IPS-15b (cell line): ENCODE results near the gene SIRT6.
A peak's percentile ranks its signal among the peaks of the same experiment; 100 is the strongest.
"Not testable (repeated sequence)": the region's sequence is repeated elsewhere in the genome, so short reads cannot be mapped to it uniquely, and the experiment has no call there.

Experiments
- H3K27me3 ChIP-seq: one replicate; pipeline ENCODE4 v1.6.1; 2013; ENCODE audit warnings: low read length; ENCODE audit not compliant: control insufficient read depth, insufficient read depth
- H3K36me3 ChIP-seq: one replicate; pipeline ENCODE4 v1.6.1; 2013; ENCODE audit warnings: low read length; ENCODE audit not compliant: control insufficient read depth, insufficient read depth
- H3K4me1 ChIP-seq: one replicate; pipeline ENCODE4 v1.6.1; 2013; ENCODE audit warnings: mild to moderate bottlenecking, low read length; ENCODE audit not compliant: control insufficient read depth, insufficient read depth
- H3K4me3 ChIP-seq: one replicate; pipeline ENCODE4 v1.5.1; 2013; ENCODE audit warnings: low read depth, low read length
- H3K9ac ChIP-seq: one replicate; pipeline ENCODE4 v1.6.1; 2013; ENCODE audit warnings: low read depth, mild to moderate bottlenecking, low read length
- H3K9me3 ChIP-seq: one replicate; pipeline ENCODE4 v1.6.1; 2013; ENCODE audit warnings: mild to moderate bottlenecking, low read length; ENCODE audit not compliant: control insufficient read depth, insufficient read depth

Gene SIRT6

GRCh38 chr19:4198467-4199126 lies 16.2 kb upstream of the SIRT6 start:
- H3K36me3 ChIP-seq: no peaks in the 10 kb centered on the region
- H3K4me3 ChIP-seq: peak overlapping the region; percentile 39
- H3K27me3 ChIP-seq: peaks cover 13% of the 10 kb centered on the region
- H3K9ac ChIP-seq: no peak overlapping the region
- H3K9me3 ChIP-seq: no peaks in the 10 kb centered on the region
- no peaks in the 10 kb centered on the region for H3K4me1 ChIP-seq

GRCh38 chr19:4197625-4198466 lies 15.5 kb upstream of the SIRT6 start:
- Histone ChIP-seq H3K4me3 (peak overlapping the region; percentile 39), H3K27me3 (peaks cover 13% of the 10 kb centered on the region), H3K36me3 (no peaks in the 10 kb centered on the region), H3K9me3 (no peaks in the 10 kb centered on the region), H3K4me1 (no peaks in the 10 kb centered on the region), H3K9ac (no peak overlapping the region)

- H3K27me3 ChIP-seq: peaks cover 13% of the 10 kb centered on the region
- H3K36me3 ChIP-seq: no peaks in the 10 kb centered on the region
- H3K4me1 ChIP-seq: no peaks in the 10 kb centered on the region
- H3K4me3 ChIP-seq: no peak overlapping the region
- H3K9ac ChIP-seq: no peak overlapping the region
- no peaks in the 10 kb centered on the region for H3K9me3 ChIP-seq
Observed at GRCh38 chr19:4197228-4197624, 14.9 kb upstream of the SIRT6 start.

- H3K9me3 ChIP-seq: no peaks in the 10 kb centered on the region
- no peaks in the 10 kb centered on the region for H3K36me3 ChIP-seq
- H3K27me3 ChIP-seq: peaks cover 13% of the 10 kb centered on the region
- no peak overlapping the region for H3K4me3 ChIP-seq
- H3K9ac ChIP-seq: no peak overlapping the region
- no peaks in the 10 kb centered on the region for H3K4me1 ChIP-seq
Observed at GRCh38 chr19:4196587-4197148, 14.3 kb upstream of the SIRT6 start.

- H3K9me3 ChIP-seq: no peaks in the 10 kb centered on the region
- H3K36me3 ChIP-seq: no peaks in the 10 kb centered on the region
- no peak overlapping the region for H3K9ac ChIP-seq
- no peaks in the 10 kb centered on the region for H3K4me1 ChIP-seq
- peaks cover 13% of the 10 kb centered on the region for H3K27me3 ChIP-seq
- no peak overlapping the region for H3K4me3 ChIP-seq
Observed at GRCh38 chr19:4196009-4196408, 13.6 kb upstream of the SIRT6 start.

- Histone ChIP-seq H3K36me3 (no peaks in the 10 kb centered on the region), H3K27me3 (peaks cover 13% of the 10 kb centered on the region), H3K4me1 (no peaks in the 10 kb centered on the region), H3K4me3 (no peak overlapping the region), H3K9ac (no peak overlapping the region), H3K9me3 (no peaks in the 10 kb centered on the region)
Observed at GRCh38 chr19:4194353-4194752, 12.0 kb upstream of the SIRT6 start.

GRCh38 chr19:4192537-4192936 lies 10.2 kb upstream of the SIRT6 start:
- not testable (repeated sequence) for H3K36me3 ChIP-seq, H3K4me3 ChIP-seq, H3K9me3 ChIP-seq, H3K4me1 ChIP-seq, H3K9ac ChIP-seq, H3K27me3 ChIP-seq

- Histone ChIP-seq H3K4me3 (no peak overlapping the region), H3K9ac (no peak overlapping the region), H3K27me3 (no peaks in the 10 kb centered on the region)
Observed at GRCh38 chr19:4189641-4190040, 7.3 kb upstream of the SIRT6 start.

GRCh38 chr19:4187313-4188122 lies 5.2 kb upstream of the SIRT6 start:
- no peak overlapping the region for H3K4me3 ChIP-seq
- H3K9me3 ChIP-seq: no peaks in the 10 kb centered on the region
- no peak overlapping the region for H3K9ac ChIP-seq
- no peaks in the 10 kb centered on the region for H3K36me3 ChIP-seq
- H3K27me3 ChIP-seq: no peaks in the 10 kb centered on the region
- no peaks in the 10 kb centered on the region for H3K4me1 ChIP-seq

More at GRCh38 chr19:4189641-4190040, 7.3 kb upstream of the SIRT6 start:
- Histone ChIP-seq H3K36me3 (no peaks in the 10 kb centered on the region), H3K4me1 (no peaks in the 10 kb centered on the region), H3K9me3 (no peaks in the 10 kb centered on the region)

GRCh38 chr19:4186087-4186993 lies 4.0 kb upstream of the SIRT6 start:
- Histone ChIP-seq H3K4me3 (no peak overlapping the region), H3K9ac (peak overlapping the region; percentile 28), H3K36me3 (no peaks in the 10 kb centered on the region), H3K27me3 (no peaks in the 10 kb centered on the region), H3K9me3 (no peaks in the 10 kb centered on the region), H3K4me1 (no peaks in the 10 kb centered on the region)
